CD4-positive, alpha-beta T cell treated with Interferon gamma for 1 hour (primary cell): Measurements from ENCODE around the gene OFD1.

ENCODE experiments used
- DNase-seq: peaks from one replicate; pipeline ENCODE4 v3.0.0-alpha.2; 2020

Gene OFD1

GRCh38 chrX:13752646-13753045 lies 18.1 kb downstream of the OFD1 start:
- DNase-seq, result no peak

DNA sequence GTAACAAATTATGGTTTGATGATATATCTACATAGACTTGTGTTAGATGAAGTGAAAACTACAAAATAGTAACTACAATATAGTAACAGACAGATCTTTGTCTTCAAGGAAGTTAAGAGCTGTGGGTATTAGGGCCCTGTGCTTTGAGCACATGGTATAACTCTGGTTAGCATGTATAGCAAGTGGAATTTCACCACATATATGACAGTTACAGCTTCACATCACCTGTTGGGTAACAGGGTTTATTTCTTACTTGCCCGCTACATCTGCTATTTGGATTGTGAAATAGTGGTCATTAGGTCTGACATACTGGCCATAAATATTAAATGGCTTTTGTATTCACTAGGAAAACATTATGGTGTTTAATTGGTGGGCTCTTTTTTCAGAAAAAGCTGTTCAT lies 20.2 kb downstream of the OFD1 start:
- DNase-seq, result no peak

GRCh38 chrX:13755254-13755653 lies 20.7 kb downstream of the OFD1 start:
- no peak for DNase-seq

- no peak for DNase-seq
Measured at GRCh38 chrX:13756381-13756780, 21.8 kb downstream of the OFD1 start.

DNA sequence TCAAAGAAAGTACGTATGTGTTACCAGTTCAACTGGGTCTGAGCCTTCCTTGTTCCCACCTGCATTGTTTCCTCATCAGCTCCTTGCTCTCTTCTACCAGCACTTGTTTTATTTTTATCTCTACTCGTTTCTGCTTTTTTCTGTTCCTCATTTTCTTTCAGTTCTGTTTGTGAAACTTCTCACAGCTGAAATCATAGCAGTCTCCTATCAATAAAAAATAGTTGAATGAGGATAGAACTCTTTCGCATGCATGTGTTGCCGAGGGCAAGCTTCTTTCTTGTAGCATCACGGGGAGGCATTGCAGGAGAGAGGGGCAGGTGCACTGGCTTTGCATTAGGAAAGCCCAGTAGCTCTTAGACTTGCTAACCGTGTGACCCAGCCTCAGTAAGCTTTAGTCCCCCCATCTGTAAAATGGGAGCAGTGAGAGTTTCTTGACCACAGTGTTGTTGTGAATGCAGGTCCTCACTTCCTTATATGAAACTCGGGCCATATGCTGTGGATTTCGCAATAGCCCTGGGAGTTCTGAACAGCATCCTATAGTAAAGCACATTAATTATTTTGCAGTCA lies 24.7 kb downstream of the OFD1 start:
- DNase-seq, result no peak

- DNase-seq, result no peak
Measured at GRCh38 chrX:13760426-13760825, 25.9 kb downstream of the OFD1 start.

DNA sequence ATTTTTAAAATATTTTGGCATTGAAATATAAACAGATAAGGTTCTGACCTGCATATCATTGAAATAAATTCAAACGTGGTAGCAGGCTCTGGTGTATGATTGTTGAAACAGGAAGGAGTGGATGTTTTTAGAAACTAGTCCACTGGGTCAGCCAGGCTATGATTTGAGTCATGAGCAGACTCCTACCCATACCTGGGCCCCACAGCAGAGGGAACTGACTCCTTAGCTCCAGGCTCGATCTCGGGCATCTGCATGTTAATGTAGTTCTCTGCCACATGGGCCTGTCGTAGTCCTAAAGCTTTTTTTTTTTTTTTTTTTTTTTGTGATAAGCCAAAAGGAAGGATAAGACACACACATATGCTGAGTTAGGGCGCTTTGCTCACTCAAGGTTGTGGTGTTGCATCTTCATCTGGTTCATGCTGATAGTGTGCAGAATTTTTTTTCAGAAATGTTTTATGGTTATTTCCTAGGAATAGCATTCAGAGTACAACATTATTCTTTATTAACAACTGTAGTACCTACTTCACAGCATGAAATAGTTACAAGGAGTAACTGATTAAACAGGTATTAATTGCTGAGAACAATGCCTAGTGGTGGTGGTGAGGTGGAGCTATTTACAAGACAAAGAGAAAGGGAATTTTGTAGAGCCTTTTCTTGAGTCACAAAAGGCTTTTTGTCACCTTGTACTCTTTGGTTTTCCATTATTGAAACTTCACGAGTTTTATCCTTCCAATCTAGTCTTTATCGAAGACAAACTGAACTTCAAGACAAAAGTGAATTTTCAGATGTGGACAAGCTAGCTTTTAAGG lies 27.3 kb downstream of the OFD1 start:
- no peak for DNase-seq

- no peak for DNase-seq
Measured at GRCh38 chrX:13763489-13763888, 28.9 kb downstream of the OFD1 start.

DNA sequence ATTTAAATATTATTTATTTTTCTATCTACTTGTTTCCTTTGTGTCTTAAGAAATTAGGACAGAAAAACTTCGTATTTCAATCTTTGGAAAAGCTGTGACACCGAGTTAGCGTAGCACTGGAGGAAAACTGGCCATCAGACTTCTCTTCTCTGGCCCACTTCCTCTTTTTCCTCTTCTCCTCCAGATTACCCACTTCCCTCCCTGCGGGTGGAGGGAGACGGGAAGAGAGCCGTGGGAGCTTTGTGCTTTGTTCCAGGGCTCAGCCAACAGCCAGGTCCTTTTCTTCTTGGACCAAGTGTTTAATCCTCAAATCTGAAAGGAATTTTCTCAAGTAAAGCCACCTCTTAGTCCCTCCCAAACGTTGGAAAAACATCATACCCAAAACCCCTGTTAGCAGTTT lies 29.7 kb downstream of the OFD1 start:
- DNase-seq, result no peak

GRCh38 chrX:13764765-13765164 lies 30.2 kb downstream of the OFD1 start:
- DNase-seq, result no peak

- no peak for DNase-seq
Measured at GRCh38 chrX:13768939-13769338, 34.4 kb downstream of the OFD1 start.

DNA sequence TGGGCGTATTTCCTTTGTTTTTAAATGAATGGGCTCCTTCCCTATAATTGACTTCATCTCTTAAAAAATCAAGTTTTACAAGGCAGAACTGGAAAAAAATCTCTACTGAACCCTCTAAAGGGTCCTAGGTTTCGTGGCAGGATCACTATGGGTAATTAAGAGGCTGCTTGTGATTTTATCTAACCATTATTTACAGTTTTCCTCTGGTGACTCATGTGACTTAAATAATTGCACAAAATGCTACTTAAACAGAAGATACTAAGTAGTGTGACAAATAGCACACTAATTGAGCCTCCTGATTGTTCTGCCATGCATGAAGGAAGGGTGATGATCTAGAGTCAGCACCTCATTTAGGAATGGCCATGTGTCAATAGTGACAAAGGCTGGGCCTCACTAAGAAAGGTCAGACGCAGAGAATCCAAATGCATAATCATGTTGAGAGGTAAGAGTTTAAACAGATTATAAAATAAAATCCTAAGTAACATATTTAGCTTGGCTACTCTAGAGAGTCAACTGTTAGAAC lies 35.5 kb downstream of the OFD1 start:
- DNase-seq, result no peak

- no peak for DNase-seq
Measured at GRCh38 chrX:13774696-13775095, 40.1 kb downstream of the OFD1 start.

DNA sequence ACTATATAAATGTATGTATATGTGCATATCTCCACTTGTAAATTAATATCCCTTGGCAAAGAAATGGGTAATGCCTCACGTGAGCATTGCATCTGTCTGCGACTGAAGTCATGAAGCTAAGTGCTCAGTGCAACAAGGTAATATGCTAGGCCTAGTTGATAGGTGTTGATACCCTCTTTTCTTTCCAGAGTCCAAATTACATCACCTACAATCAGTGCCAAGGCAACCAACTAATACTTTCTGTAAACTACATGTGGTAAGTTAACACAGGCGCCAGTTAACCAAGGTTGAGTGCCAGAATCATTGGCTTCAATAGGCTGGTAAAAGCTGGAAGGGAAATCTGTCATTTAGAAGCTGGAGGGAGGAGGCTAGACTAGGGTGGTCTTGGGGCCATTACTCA lies 41.3 kb downstream of the OFD1 start:
- no peak for DNase-seq

GRCh38 chrX:13776387-13776786 lies 41.8 kb downstream of the OFD1 start:
- DNase-seq, result no peak

- no peak for DNase-seq
Measured at GRCh38 chrX:13778916-13779315, 44.4 kb downstream of the OFD1 start.

DNA sequence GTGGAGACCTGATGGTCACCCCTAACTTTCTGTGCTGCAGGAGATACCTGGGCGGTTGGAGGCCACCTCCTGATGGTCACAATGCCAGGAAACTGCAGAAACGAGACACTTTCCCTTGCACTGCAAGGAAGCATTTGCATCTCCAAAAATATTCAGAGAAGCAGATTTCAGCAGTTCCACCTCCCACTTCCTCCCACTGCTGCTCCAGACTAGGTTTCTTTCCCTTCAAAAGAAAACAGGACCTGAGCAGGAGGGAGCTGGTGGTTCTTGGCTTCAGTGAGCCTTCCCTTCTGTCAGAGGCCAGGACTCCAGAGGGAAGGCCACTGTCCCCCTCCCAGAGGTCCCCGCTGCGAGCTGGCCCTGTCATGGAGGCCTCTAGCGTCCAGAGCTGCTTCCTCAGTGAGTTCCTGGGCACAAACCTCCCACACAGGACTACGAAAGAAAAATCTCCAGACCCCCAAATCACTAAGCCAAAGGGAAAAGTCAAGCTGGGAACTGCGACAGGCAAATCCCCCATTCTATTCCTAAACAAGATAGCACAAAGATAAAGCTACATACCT lies 46.4 kb downstream of the OFD1 start:
- no peak for DNase-seq

- no peak for DNase-seq
Measured at GRCh38 chrX:13786048-13786447, 51.5 kb downstream of the OFD1 start.

DNA sequence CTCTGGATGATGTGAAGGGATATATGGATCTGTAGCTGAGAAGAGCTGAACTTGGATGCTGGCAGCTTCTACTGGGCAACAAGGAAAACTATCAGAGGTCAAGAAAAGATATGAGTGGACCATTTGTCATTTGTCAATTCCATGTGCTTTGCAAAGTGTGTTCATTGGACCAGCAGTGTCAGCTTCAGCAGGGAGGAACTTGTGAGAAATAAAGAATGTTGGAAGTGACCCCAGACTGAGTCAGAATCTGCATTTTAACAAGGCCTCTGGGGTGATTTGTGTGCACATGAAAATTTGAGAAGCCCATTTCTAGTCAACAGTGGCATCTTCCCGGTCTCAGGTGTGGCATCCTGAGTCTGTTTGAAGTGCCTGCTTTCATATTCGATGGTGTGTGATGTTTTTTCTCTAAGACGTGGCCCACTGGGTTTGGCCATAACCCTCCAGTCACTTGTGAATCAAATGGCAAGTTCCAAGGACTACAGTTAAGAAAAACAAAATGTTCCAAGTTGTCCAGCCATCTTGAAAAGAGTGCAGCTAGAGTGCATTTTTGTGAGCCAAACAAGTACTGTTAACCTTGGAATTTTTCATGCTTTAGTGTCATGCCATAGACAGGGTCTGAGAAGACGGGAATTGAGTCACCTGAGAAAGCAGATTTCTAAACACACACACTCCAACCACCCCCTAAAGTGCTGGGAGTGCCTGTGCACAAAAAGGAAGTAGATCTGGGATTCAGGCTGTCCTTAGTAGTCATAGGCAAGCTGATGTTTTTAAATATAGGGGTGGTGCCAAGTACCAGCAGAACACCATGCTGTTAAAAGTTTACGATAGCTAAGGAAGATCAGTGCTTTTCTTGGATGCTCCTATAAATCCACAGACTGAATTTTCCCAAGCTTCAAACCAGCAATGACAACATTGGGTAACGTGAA lies 55.9 kb downstream of the OFD1 start:
- DNase-seq, result no peak

DNA sequence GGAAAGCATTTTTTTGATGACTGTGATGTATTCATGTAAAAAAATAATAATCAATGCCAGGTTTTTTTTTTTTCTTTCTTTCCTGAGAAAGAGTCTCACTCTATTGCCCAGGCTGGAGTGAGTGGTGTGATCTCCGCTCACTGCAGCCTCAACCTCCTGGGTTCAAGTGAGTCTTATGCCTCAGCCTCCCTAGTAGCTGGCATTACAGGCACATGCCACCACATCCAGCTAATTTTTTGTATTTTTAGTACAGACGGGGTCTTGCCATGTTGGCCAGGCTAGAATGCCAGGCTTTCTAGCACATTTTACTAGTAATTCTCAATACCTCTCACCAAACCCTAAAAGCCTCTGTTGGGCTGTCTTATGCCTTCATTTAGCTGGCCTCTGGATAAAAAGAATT lies 56.6 kb downstream of the OFD1 start:
- no peak for DNase-seq

GRCh38 chrX:13791559-13791958 lies 57.0 kb downstream of the OFD1 start:
- DNase-seq, result no peak

GRCh38 chrX:13793897-13794296 lies 59.3 kb downstream of the OFD1 start:
- no peak for DNase-seq

- no peak for DNase-seq
Measured at GRCh38 chrX:13794417-13794816, 59.9 kb downstream of the OFD1 start.
